Ishikawa (cell line): ENCODE results near the gene DNAH7.

ENCODE experiments used
- CEBPB ChIP-seq: IDR thresholded peaks from 2 replicates; pipeline ENCODE4 v1.6.1; 2012
- CREB1 ChIP-seq: IDR thresholded peaks from 2 replicates; pipeline ENCODE4 v1.6.1; 2012; ENCODE audit warnings: low read depth
- EGR1 ChIP-seq: IDR thresholded peaks from 2 replicates; pipeline ENCODE4 v1.6.1; 2012
- EP300 ChIP-seq: IDR thresholded peaks from 2 replicates; pipeline ENCODE4 v1.6.1; 2012; ENCODE audit warnings: borderline replicate concordance
- FOXM1 ChIP-seq: IDR thresholded peaks from 2 replicates; pipeline ENCODE4 v1.6.1; 2012; ENCODE audit warnings: low read depth, borderline replicate concordance
- NFIC ChIP-seq: IDR thresholded peaks from 2 replicates; pipeline ENCODE4 v1.6.1; 2012
- RAD21 ChIP-seq: IDR thresholded peaks from 2 replicates; pipeline ENCODE4 v1.6.1; 2012; ENCODE audit warnings: low read depth
- TAF1 ChIP-seq: IDR thresholded peaks from 2 replicates; pipeline ENCODE4 v1.6.1; 2012; ENCODE audit warnings: low read depth, mild to moderate bottlenecking
- TCF12 ChIP-seq: IDR thresholded peaks from 2 replicates; pipeline ENCODE4 v1.6.1; 2012; ENCODE audit warnings: low read depth
- TEAD4 ChIP-seq: IDR thresholded peaks from 2 replicates; pipeline ENCODE4 v1.6.1; 2012
- YY1 ChIP-seq: IDR thresholded peaks from 2 replicates; pipeline ENCODE4 v1.6.1; 2012; ENCODE audit warnings: low read depth
- ZBTB7A ChIP-seq: IDR thresholded peaks from 2 replicates; pipeline ENCODE4 v1.6.1; 2012; ENCODE audit warnings: low read depth
- TF ChIP-seq, protein P1 (sequence below): IDR thresholded peaks from 2 replicates; pipeline ENCODE4 v1.6.1; 2012
- TF ChIP-seq, protein P2 (sequence below): IDR thresholded peaks from 2 replicates; pipeline ENCODE4 v1.6.1; 2012
- TF ChIP-seq, protein P3 (sequence below): IDR thresholded peaks from 2 replicates; pipeline ENCODE4 v1.6.1; 2012; ENCODE audit warnings: low read depth, mild to moderate bottlenecking

The DNAH7 gene

DNA sequence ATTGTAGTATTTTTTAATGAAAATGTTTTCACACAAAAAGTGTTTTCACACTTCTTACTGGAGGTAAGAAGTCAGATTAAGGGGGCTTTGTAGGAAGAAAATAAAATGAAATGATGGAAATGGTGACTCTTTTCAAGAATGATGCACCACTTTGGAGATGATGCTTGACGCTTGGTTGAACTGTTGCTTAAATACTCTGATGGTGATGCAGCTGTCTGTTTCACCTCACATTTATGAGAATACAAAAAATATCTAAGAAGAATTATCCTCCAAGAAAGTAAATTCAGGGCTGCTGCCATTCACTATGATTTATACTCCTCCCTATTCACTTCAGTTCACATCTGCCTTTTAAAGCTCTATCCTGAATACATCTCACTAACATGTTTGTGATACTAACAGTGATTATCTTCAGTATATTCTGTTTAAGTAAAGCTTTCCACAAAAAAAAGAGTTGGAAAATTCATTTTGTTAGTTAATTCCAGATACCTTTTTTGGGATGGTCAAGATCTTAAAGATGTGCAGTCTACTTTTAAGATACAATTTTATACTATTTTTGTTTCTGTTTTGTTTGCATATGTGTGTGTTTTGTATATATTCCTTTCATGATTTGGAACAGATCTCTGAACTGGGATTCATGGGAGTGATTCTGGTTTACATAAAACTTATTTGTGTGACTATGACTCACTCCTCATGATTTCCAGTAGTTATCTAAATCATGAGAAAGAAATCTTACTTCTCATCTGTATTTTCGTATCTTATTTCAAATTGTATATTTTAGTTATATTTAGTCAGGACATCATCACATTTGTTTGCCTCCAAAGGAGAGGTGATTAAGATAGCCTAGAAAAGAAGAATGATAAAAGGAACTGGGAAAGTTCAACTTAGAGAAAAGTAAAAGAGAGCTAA is 358.5 kb downstream of the DNAH7 start:
- TF ChIP-seq EGR1 = no peak
- no peak for TF ChIP-seq TAF1
- no peak for TF ChIP-seq TCF12
- TF ChIP-seq NFIC = no peak
- TF ChIP-seq, protein P1, sequence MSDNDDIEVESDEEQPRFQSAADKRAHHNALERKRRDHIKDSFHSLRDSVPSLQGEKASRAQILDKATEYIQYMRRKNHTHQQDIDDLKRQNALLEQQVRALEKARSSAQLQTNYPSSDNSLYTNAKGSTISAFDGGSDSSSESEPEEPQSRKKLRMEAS = no peak
- no peak for TF ChIP-seq CREB1
- TF ChIP-seq, protein P2, sequence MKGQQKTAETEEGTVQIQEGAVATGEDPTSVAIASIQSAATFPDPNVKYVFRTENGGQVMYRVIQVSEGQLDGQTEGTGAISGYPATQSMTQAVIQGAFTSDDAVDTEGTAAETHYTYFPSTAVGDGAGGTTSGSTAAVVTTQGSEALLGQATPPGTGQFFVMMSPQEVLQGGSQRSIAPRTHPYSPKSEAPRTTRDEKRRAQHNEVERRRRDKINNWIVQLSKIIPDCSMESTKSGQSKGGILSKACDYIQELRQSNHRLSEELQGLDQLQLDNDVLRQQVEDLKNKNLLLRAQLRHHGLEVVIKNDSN = no peak

DNA sequence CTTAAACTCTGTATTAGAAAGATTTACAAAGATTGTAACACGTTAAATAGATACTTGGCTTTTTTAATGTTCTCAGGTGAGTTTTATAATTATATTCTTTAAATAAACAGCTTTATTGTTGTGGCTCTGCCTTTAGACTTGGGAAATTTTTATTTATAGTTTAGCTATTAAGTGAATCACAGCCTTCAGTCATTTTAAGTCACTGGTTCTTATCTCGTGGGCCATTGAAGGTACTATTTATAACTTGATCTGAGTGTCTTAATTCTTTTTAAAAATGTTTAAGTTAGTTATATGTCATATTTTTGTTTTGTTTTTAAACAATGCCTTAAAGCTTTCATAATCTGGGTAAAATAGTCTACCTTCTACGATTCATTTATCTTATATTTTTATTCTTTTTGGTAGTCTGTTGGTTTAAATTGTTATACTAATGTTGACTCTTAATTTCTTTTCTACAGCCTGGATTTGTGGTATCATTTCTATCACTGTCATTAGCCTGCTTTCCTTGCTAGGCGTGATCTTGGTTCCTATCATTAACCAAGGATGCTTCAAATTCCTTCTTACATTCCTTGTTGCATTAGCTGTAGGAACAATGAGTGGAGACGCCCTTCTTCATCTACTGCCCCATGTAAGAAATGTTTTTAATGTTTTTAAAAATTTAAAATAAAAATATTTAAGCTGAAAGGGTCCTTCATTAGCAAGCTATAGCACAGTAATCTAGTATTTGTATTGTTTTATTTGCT is 362.3 kb downstream of the DNAH7 start:
- TF ChIP-seq TEAD4 (peak; percentile 80), RAD21 (no peak), CREB1 (no peak), EP300 (no peak), FOXM1 (no peak)
- TF ChIP-seq, protein P2 = no peak

DNA sequence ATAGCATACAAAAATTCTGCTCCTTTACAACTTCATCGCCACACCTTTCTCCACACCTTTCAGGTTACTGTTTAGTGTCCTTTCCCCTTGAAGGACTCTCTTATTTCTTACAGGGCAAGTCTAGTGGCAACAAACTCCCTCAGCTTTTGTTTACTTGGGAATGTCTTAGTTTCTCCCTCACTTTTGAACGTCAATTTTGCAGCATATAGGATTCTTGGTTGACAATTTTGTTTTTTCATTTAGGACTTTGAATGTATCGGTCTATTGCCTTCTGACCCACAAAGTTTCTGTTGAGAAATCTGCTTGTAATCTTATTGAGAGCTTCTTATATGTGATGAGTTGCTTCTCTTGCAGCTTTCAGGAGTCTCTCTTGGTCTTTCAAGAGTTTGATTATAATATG is 368.2 kb downstream of the DNAH7 start:
- TF ChIP-seq TAF1 (no peak), FOXM1 (no peak), EGR1 (no peak), YY1 (no peak), CREB1 (no peak), CEBPB (no peak)
- TF ChIP-seq, protein P2 = no peak
- TF ChIP-seq, protein P3, sequence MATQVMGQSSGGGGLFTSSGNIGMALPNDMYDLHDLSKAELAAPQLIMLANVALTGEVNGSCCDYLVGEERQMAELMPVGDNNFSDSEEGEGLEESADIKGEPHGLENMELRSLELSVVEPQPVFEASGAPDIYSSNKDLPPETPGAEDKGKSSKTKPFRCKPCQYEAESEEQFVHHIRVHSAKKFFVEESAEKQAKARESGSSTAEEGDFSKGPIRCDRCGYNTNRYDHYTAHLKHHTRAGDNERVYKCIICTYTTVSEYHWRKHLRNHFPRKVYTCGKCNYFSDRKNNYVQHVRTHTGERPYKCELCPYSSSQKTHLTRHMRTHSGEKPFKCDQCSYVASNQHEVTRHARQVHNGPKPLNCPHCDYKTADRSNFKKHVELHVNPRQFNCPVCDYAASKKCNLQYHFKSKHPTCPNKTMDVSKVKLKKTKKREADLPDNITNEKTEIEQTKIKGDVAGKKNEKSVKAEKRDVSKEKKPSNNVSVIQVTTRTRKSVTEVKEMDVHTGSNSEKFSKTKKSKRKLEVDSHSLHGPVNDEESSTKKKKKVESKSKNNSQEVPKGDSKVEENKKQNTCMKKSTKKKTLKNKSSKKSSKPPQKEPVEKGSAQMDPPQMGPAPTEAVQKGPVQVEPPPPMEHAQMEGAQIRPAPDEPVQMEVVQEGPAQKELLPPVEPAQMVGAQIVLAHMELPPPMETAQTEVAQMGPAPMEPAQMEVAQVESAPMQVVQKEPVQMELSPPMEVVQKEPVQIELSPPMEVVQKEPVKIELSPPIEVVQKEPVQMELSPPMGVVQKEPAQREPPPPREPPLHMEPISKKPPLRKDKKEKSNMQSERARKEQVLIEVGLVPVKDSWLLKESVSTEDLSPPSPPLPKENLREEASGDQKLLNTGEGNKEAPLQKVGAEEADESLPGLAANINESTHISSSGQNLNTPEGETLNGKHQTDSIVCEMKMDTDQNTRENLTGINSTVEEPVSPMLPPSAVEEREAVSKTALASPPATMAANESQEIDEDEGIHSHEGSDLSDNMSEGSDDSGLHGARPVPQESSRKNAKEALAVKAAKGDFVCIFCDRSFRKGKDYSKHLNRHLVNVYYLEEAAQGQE = no peak

DNA sequence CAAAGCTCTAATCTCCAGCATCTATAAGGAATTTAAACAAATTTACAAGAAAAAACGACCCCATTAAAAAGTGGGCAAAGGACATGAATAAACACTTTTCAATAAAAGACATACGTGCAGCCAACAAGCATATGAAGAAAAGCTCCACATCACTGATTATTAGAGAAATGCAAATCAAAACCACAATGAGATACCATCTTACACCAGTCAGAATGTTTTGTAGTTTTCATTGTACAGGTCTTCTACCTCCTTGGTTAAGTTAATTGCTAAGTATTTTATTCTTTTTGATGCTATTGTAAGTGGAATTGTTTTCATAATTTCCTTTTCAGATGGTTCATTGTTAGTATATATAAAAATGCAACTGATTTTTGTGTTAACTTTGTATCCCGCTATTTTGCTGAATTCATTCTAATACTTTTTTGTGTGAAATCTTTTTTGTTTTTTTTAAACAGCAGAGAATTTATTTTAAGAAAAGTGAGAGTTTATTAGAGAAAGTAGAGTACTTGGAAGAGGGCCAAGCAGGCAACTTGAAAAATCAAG is 370.9 kb downstream of the DNAH7 start:
- TF ChIP-seq ZBTB7A (no peak), FOXM1 (no peak), TEAD4 (no peak)
- TF ChIP-seq, protein P2 = no peak
- TF ChIP-seq, protein P1 = no peak

DNA sequence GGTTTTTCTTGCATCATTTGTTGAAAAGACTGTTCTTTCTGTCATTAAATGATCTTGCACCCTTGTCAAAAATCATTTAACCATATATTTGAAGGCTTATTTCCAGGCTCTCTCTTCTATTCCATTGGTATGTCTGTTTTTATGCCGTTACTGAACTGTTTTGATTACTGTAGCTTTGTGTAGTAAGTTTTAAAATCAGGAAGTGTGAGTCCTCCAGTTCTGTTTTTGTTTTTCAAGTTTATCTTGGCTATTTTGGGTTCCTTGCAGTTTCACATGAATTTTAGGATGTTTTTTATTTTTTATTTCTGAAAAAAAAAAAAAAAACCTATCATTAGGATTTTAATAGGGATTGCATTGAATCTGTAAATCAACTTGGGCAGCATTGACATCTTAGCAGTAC is 372.6 kb downstream of the DNAH7 start:
- TF ChIP-seq FOXM1 (no peak), TCF12 (no peak)

DNA sequence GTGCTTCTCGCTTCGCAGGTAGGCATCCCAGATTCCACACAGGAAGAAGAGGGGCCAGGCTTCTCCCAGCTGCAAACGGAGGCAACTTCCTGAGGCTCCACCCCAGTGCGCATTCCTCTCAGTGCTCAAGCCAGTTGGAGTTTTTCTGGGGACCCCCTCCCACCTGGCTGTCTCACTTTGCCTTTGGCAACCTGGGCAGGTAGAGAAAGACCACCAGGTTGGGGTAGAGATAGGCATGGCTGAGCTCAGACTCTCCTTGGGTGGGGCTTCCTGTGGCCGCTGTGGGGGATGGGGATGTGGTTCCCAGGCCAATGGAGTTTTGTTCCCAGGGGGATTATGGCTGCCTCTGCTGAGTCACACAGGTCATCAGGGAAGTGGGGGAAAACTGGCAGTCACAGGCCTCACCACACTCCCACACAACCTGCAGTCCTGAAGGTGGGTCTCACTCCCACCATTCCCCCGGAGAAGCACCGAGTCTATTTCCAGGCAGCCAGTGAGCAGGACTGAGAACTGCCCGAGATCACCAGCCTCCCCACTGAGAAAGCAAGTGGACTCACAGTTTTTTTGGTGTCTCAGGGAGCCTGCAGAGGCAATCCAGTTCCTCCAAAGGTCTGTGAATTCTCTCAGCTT is 373.5 kb downstream of the DNAH7 start:
- TF ChIP-seq, protein P2 = no peak
- TF ChIP-seq ZBTB7A = no peak
- TF ChIP-seq EGR1 = no peak
- no peak for TF ChIP-seq TEAD4
- no peak for TF ChIP-seq EP300
- TF ChIP-seq, protein P1 = no peak
- TF ChIP-seq, protein P3 = no peak
- no peak for TF ChIP-seq FOXM1
- no peak for TF ChIP-seq TAF1
- TF ChIP-seq CEBPB = no peak
- TF ChIP-seq NFIC = no peak
- no peak for TF ChIP-seq RAD21
- TF ChIP-seq TCF12 = no peak
- no peak for TF ChIP-seq CREB1
- no peak for TF ChIP-seq YY1
